HEK293T (cell line): ENCODE data around the gene ABCA3.
"Not testable (repeated sequence)": the region's sequence is repeated elsewhere in the genome, so short reads cannot be mapped to it uniquely, and the experiment has no call there.

Experiments used
- CTCF ChIA-PET: fragments of 350-600 bp; formaldehyde crosslinking; extraction: SDS; loops from one replicate; lab custom pipeline; 2021; ENCODE audit warnings: antibody characterized with exemption, inconsistent platforms; lab: Yijun Ruan, JAX
- POLR2A ChIA-PET: fragments of 350-600 bp; formaldehyde crosslinking; extraction: SDS; loops from one replicate; lab custom pipeline; 2020; ENCODE audit warnings: antibody characterized with exemption, inconsistent platforms; lab: Yijun Ruan, JAX
- DNase-seq: peaks from one replicate; pipeline ENCODE4 v3.0.0; 2012; ENCODE audit warnings: mixed read lengths; ENCODE audit errors: extremely low spot score
- ARNT ChIP-seq: fragments of 450-650 bp; IDR thresholded peaks from 2 replicates; pipeline ENCODE4 v1.6.1; 2017; ENCODE audit warnings: mild to moderate bottlenecking
- BHLHE40 ChIP-seq: fragments of 450-650 bp; IDR thresholded peaks from 2 replicates; pipeline ENCODE4 v1.6.1; 2016; ENCODE audit warnings: mild to moderate bottlenecking, moderate library complexity, borderline replicate concordance
- CTBP1 ChIP-seq: fragments of 450-650 bp; IDR thresholded peaks from 2 replicates; pipeline ENCODE4 v1.6.1; 2016; ENCODE audit warnings: borderline replicate concordance
- ELF4 ChIP-seq: fragments of 450-650 bp; IDR thresholded peaks from 2 replicates; pipeline ENCODE4 v1.6.1; 2017; ENCODE audit warnings: antibody characterized with exemption
- FOXA1 ChIP-seq: fragments of 450-650 bp; IDR thresholded peaks from 2 replicates; pipeline ENCODE4 v1.6.1; 2016; ENCODE audit warnings: mild to moderate bottlenecking
- FOXK2 ChIP-seq: fragments of 450-650 bp; IDR thresholded peaks from 2 replicates; pipeline ENCODE4 v1.6.1; 2016; ENCODE audit warnings: mild to moderate bottlenecking
- FOXM1 ChIP-seq: fragments of 450-650 bp; IDR thresholded peaks from 2 replicates; pipeline ENCODE4 v1.6.1; 2017; ENCODE audit warnings: mild to moderate bottlenecking, borderline replicate concordance
- HDGF ChIP-seq: fragments of 450-650 bp; IDR thresholded peaks from 2 replicates; pipeline ENCODE4 v1.6.1; 2017; ENCODE audit warnings: antibody characterized with exemption, borderline replicate concordance
- L3MBTL2 ChIP-seq: fragments of 450-650 bp; conservative IDR thresholded peaks from 2 replicates; pipeline ENCODE4 v1.6.1; 2016; ENCODE audit warnings: mild to moderate bottlenecking
- LEF1 ChIP-seq: fragments of 450-650 bp; IDR thresholded peaks from 2 replicates; pipeline ENCODE4 v1.6.1; 2017; ENCODE audit warnings: mild to moderate bottlenecking, borderline replicate concordance
- NFRKB ChIP-seq: fragments of 450-650 bp; IDR thresholded peaks from 2 replicates; pipeline ENCODE4 v1.6.1; 2016; ENCODE audit warnings: mild to moderate bottlenecking, moderate library complexity
- PKNOX1 ChIP-seq: fragments of 450-650 bp; IDR thresholded peaks from 2 replicates; pipeline ENCODE4 v1.6.1; 2016
- SP1 ChIP-seq: fragments of 450-650 bp; IDR thresholded peaks from 2 replicates; pipeline ENCODE4 v1.6.1; 2017
- SUZ12 ChIP-seq: fragments of 450-650 bp; IDR thresholded peaks from 2 replicates; pipeline ENCODE4 v1.6.1; 2016; ENCODE audit warnings: mild to moderate bottlenecking
- TARDBP ChIP-seq: fragments of 450-650 bp; IDR thresholded peaks from 2 replicates; pipeline ENCODE4 v1.6.1; 2016
- ZNF384 ChIP-seq: fragments of 450-650 bp; IDR thresholded peaks from 2 replicates; pipeline ENCODE4 v1.6.1; 2016

The ABCA3 gene

GRCh38 chr16:2244301-2244700, 96.2 kb downstream of the ABCA3 start:
- ChIA-PET CTCF (no interaction called here), POLR2A (no interaction called here)
- DNase-seq: no peak
- no peak for TF ChIP-seq SUZ12
- TF ChIP-seq HDGF: no peak
- TF ChIP-seq L3MBTL2: no peak
- TF ChIP-seq ARNT: no peak
- no peak for TF ChIP-seq ELF4
- no peak for TF ChIP-seq CTBP1
- no peak for TF ChIP-seq SP1
- TF ChIP-seq FOXK2: no peak
- TF ChIP-seq FOXM1: no peak
- TF ChIP-seq TARDBP: no peak
- TF ChIP-seq PKNOX1: no peak
- TF ChIP-seq BHLHE40: no peak
- no peak for TF ChIP-seq NFRKB
- no peak for TF ChIP-seq FOXA1

- POLR2A ChIA-PET: no interaction called here
- DNase-seq: no peak
- TF ChIP-seq FOXM1 (no peak), L3MBTL2 (no peak), SUZ12 (no peak), PKNOX1 (no peak), LEF1 (no peak), HDGF (no peak), NFRKB (no peak), CTBP1 (no peak), ARNT (no peak), FOXK2 (no peak), SP1 (no peak), TARDBP (no peak)
- CTCF ChIA-PET: no interaction called here
Measured at GRCh38 chr16:2243781-2244180, 96.7 kb downstream of the ABCA3 start.

GRCh38 chr16:2243031-2243528, 97.4 kb downstream of the ABCA3 start:
- no peak for DNase-seq
- no peak for TF ChIP-seq CTBP1
- no peak for TF ChIP-seq LEF1
- no peak for TF ChIP-seq ZNF384
- no peak for TF ChIP-seq HDGF
- TF ChIP-seq L3MBTL2: no peak
- TF ChIP-seq FOXK2: no peak
- ChIA-PET CTCF (no interaction called here), POLR2A (no interaction called here)

- POLR2A ChIA-PET: no interaction called here
- TF ChIP-seq CTBP1 (no peak), BHLHE40 (no peak), HDGF (no peak), ZNF384 (no peak), TARDBP (no peak), ELF4 (no peak), PKNOX1 (no peak), NFRKB (no peak), FOXK2 (no peak), FOXM1 (no peak), FOXA1 (no peak), LEF1 (no peak), ARNT (no peak), SUZ12 (no peak), SP1 (no peak), L3MBTL2 (no peak)
Measured at GRCh38 chr16:2242598-2242997, 97.9 kb downstream of the ABCA3 start.

GRCh38 chr16:2240331-2240730, 100.2 kb downstream of the ABCA3 start:
- CTCF ChIA-PET: interaction anchor here (1.1 kb wide), 1 partner anchor 11 kb away, joined by 5 read pairs; the partner anchor contains the start of gene ECI1

More at GRCh38 chr16:2242598-2242997, 97.9 kb downstream of the ABCA3 start:
- CTCF ChIA-PET: no interaction called here
- no peak for DNase-seq

GRCh38 chr16:2238838-2239675, 101.5 kb downstream of the ABCA3 start:
- POLR2A ChIA-PET: interaction anchor here (0.7 to 1.5 kb wide), 3 partner anchors 13 to 24 kb away, joined by 3 to 8 read pairs (median 4); partner anchors contain the start of genes ECI1 and PGP
- no peak for DNase-seq
- CTCF ChIA-PET: interaction anchor here (0.6 to 0.7 kb wide), 2 partner anchors 13 to 216 kb away, joined by 4 read pairs; partner anchors contain the start of gene ECI1
- TF ChIP-seq BHLHE40 (no peak), FOXK2 (no peak), CTBP1 (no peak), SP1 (no peak), NFRKB (no peak), L3MBTL2 (no peak), HDGF (no peak), ELF4 (no peak), PKNOX1 (no peak), SUZ12 (no peak), LEF1 (no peak), FOXA1 (no peak), TARDBP (no peak), FOXM1 (no peak), ARNT (no peak), ZNF384 (no peak)

More at GRCh38 chr16:2240331-2240730, 100.2 kb downstream of the ABCA3 start:
- DNase-seq: not testable (repeated sequence)
- POLR2A ChIA-PET: interaction anchor here (1.2 kb wide), 1 partner anchor 25 kb away, joined by 3 read pairs; no protein-coding TSS in a partner anchor
